HG03520 (cell line): ENCODE measurements around the gene TMEM178A.

Source experiments
- ATAC-seq: cut with Tn5 transposase; IDR thresholded peaks from one replicate; pipeline ENCODE4 v1.9.1; 2021; ENCODE audit warnings: mild to moderate bottlenecking, moderate library complexity; ENCODE audit not compliant: unreplicated experiment

The TMEM178A gene

GRCh38 chr2:39673018-39673417 is 7.3 kb downstream of the TMEM178A start:
- no peak for ATAC-seq

- no peak for ATAC-seq
Measured at GRCh38 chr2:39676342-39676741, 10.6 kb downstream of the TMEM178A start.

- no peak for ATAC-seq
Measured at GRCh38 chr2:39678170-39678569, 12.5 kb downstream of the TMEM178A start.

- no peak for ATAC-seq
Measured at GRCh38 chr2:39679805-39680204, 14.1 kb downstream of the TMEM178A start.

GRCh38 chr2:39682066-39682692 is 16.5 kb downstream of the TMEM178A start:
- ATAC-seq, result no peak

- ATAC-seq, result no peak
Measured at GRCh38 chr2:39683022-39683699, 17.4 kb downstream of the TMEM178A start.

- no peak for ATAC-seq
Measured at GRCh38 chr2:39684464-39684863, 18.7 kb downstream of the TMEM178A start.

GRCh38 chr2:39685126-39685525 is 19.4 kb downstream of the TMEM178A start:
- no peak for ATAC-seq

- no peak for ATAC-seq
Measured at GRCh38 chr2:39686456-39686855, 20.7 kb downstream of the TMEM178A start.

- no peak for ATAC-seq
Measured at GRCh38 chr2:39688181-39688580, 22.5 kb downstream of the TMEM178A start.

GRCh38 chr2:39689272-39689841 is 23.6 kb downstream of the TMEM178A start:
- no peak for ATAC-seq

- no peak for ATAC-seq
Measured at GRCh38 chr2:39689876-39690275, 24.2 kb downstream of the TMEM178A start.

- no peak for ATAC-seq
Measured at GRCh38 chr2:39693245-39693644, 27.5 kb downstream of the TMEM178A start.

- ATAC-seq, result no peak
Measured at GRCh38 chr2:39696101-39696553, 30.4 kb downstream of the TMEM178A start.

GRCh38 chr2:39696838-39697237 is 31.1 kb downstream of the TMEM178A start:
- ATAC-seq, result no peak

GRCh38 chr2:39697454-39697853 is 31.7 kb downstream of the TMEM178A start:
- no peak for ATAC-seq

- ATAC-seq, result no peak
Measured at GRCh38 chr2:39701137-39701536, 35.4 kb downstream of the TMEM178A start.

- no peak for ATAC-seq
Measured at GRCh38 chr2:39703181-39703872, 37.6 kb downstream of the TMEM178A start.

- no peak for ATAC-seq
Measured at GRCh38 chr2:39704540-39704939, 38.8 kb downstream of the TMEM178A start.

- ATAC-seq, result no peak
Measured at GRCh38 chr2:39705638-39706037, 39.9 kb downstream of the TMEM178A start.

GRCh38 chr2:39706312-39706711 is 40.6 kb downstream of the TMEM178A start:
- ATAC-seq, result no peak

GRCh38 chr2:39706945-39707344 is 41.2 kb downstream of the TMEM178A start:
- no peak for ATAC-seq
